ENCODE data around the gene EOLA2. TPM values are rescaled to one million over a fixed set of nuclear protein-coding genes. Genes with fewer than 3 reads are reported as not detected.

The EOLA2 gene
- total RNA-seq: 15.5 and 29.8 TPM in 2 replicates

DNA sequence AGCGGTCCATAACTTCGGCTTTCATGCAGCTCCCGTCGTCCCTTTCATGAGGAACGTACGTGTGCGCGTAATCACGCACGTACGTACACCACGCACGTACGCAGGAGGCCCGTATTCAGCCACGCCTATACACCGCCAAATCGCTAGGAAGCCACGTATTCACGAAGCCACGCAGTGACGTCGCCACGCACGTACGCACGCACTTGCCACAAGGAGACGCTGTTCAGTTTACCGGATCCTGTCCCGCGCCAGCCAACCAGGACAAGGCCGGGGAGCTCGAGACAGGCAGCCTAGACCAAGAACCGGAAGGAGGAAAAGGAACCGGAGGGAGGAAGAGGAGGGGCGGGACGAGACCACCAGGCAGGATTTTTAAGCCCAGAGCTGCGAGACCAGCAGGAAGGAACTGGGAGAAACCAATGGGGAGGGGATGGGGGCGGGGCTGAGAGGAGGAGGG, at the start of gene EOLA2:
Gene EOLA2 (minus strand): TSS at position 65 of the 454 bp plus-strand sequence. CDS start 4,617 bp downstream, outside the sequence.

DNA sequence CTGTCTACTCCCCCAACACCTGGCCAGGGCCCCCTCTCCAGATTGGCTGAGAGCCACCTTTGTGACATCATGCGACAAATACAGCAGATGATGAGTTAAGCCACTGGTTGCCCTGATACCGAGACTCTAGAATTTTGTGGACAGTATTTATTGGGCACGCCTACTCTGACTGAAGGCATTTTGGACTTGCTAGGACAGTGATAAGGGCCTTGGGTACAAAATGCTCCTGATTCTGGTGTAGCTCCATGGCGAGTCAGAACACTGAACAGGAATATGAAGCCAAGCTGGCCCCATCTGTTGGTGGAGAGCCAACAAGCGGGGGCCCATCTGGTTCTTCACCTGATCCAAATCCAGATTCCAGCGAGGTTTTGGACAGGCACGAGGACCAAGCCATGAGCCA, 8.9 kb downstream of the EOLA2 start, which contains the start of gene HSFX4:
Gene HSFX4 (plus strand): TSS at position 174 of the 400 bp plus-strand sequence. CDS start 72 bp downstream, at position 246.

Other genes starting within 250 kb of the EOLA2 start
- gene MAGEA11, start 226.4 kb downstream of the EOLA2 start, total RNA-seq: not detected in 2 replicates
- gene HSFX1, start 164.4 kb downstream of the EOLA2 start, total RNA-seq: 0.54 TPM in 1 of 2 replicates, not detected in the other
- not detected in 2 replicates for gene MAGEA9, start 156.6 kb downstream of the EOLA2 start, total RNA-seq
- not detected in 2 replicates for gene MAGEA8, start 57.3 kb downstream of the EOLA2 start, total RNA-seq
- not detected in 2 replicates for gene HSFX4, start 8.9 kb downstream of the EOLA2 start, total RNA-seq